UCSD-AML1 (cell line): ENCODE measurements around the gene METTL6.
"Not testable (repeated sequence)": the region's sequence is repeated elsewhere in the genome, so short reads cannot be mapped to it uniquely, and the experiment has no call there.

Experiments used
- DNase-seq: peaks from one replicate; lab custom pipeline; 2025; ENCODE audit not compliant: unreplicated experiment; lab: John Stamatoyannopoulos, UW

The METTL6 gene

DNA sequence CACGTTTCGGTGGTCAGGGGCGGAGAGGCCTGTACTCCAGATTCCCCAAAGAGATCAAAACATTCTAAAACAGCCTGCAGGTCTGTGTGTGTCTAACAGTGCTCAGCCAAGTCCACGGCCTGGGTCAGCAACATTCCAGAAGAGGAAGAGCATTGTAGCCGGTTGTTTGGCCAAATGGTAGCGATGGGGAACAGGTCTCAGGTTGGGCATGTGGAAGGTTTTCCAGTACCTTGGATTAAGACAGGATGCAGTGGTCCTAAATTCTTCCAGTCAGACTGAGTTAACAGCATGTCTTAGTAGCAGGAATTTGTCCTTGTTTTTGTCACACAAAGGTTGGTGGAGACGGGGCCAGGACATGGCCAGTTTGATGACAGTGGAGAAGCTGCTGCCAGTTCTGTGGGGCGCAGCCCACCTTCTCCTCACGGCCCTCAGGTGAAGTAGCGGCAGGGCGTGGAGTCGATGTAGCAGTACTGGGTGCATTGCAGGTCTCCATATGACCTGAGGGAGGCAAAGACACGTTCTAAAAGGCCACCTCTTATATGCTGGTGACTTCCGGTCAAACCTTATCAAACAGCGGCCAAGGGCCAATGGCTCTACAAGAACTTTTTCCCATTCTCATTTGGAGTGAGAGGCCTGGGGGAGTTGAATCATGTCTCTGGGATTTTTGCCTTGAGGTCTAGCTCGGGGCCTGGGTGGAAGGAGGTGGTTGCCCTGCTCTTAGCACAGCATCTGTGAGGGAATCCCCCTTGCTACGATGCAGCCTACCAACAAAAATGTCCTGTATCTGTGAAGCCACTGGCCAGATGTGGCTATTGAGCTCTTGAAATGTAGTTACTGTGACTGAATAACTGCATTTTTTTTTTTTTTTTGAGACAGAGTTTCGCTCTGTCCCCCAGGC, 24.1 kb upstream of the METTL6 start:
- no peak for DNase-seq

- DNase-seq, result no peak
Observed at GRCh38 chr3:15450438-15451215, 23.3 kb upstream of the METTL6 start.

DNA sequence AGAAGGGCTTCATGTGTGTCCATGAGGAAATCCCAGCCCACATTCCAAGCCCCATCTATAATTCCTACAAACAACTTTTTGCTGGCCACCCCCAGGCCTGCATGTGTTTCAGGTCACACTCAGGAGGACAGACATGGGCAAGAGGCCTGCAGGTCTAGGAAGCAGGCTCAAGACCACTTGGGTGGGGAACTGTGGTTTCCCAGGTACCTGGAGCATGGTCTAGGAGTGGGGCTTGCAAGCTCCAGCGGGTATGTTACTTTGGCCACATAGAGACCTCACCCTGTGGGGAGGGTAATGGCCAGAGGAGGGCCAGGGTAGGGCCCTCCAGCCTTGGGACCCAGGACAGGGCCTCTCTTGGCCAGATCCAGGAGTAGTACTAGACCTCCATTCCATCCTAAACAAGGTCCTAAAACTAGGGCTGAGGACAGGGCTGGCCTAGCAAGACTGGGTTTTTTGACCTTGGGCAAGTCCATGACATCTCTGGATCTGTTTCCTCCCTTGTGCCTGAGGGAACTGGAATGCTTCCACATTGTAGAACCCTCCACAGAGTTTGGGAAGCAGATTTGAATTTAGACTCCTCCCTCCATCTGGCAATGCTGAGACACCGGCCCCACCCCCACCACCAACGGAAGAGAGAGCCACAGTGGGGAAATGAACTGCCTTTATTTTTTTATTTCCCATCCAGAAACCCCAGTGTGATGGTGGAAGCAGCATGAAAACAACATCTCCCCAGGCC, 22.3 kb upstream of the METTL6 start:
- no peak for DNase-seq

GRCh38 chr3:15443826-15444524, 16.6 kb upstream of the METTL6 start:
- DNase-seq, result no peak

GRCh38 chr3:15440891-15441290, 13.5 kb upstream of the METTL6 start:
- no peak for DNase-seq

DNA sequence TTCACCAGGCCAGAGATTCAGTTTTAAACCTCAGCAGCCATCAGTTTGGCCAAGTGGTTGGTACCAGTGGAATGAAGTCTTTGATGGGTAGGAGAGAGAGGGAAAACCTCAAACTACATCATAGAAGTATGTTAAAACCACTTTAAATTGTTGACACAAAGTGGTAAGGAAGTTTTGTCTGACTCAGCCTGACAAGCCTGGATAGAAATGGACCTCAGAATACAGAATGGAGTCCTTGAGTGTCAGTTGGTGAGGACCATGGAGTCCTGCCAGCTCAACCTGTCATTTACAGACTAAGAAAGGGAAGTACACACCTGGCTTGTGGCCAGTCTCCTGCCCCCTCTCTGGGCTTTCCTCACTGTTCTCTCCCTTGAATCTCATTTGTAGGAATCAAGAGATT, 12.1 kb upstream of the METTL6 start:
- DNase-seq, result no peak

DNA sequence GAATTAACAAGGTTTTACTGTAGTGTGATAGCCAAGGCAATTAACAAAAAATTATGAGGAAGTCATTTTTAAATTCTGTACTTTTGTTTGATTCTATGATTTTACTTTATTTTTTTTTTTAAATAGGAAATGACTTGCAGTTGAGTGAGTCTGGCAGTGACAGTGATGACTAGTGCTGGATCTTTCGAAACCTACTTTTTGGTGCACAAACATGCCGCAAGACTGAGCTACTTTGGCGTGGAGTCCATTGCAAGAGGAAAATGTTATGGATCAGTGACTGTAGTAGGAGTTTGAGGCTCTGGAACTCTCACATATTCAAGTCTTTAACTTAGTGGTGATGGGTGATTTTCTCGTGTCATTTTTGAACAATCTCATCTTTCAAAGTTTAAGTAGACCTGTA, 11.6 kb upstream of the METTL6 start:
- no peak for DNase-seq

- no peak for DNase-seq
Observed at GRCh38 chr3:15436246-15436645, 8.9 kb upstream of the METTL6 start.

DNA sequence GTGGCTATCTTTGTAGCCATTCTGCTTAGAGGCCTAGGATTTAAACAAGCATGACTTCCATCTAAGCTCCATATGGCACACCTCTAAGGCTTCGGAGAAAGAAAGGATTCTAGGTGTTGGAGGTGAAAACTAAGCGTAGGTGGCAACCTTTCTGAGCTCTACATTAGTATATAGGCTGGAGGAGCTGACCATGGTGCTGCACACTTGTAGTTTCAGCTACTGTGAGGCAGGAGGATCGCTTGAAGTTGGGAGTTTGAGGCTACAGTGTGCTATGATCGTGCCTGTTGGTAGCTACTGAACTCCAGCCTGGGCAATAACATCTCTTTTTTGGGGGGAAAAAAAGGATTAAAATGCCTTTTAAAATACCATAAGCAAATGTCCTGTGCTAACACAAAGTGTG, 7.4 kb upstream of the METTL6 start:
- DNase-seq, result no peak

DNA sequence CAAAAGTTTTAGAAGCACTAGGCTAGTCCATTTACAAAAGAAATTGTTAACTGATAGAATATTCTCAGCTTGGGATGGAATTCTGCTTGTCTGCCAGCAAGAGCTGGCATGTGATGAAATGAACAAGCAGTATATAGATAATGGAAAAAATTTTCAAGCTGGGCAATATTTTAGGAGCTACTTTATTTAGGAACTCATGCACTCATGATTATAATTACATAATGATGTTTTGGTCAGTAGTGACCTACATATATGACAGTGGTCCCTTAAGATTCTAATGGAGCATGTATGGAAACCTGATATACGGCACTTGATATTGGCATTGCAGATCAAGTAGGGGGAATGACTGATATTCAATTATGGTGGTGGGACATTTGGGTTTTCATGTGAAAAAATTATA, 6.2 kb upstream of the METTL6 start:
- DNase-seq, result no peak

DNA sequence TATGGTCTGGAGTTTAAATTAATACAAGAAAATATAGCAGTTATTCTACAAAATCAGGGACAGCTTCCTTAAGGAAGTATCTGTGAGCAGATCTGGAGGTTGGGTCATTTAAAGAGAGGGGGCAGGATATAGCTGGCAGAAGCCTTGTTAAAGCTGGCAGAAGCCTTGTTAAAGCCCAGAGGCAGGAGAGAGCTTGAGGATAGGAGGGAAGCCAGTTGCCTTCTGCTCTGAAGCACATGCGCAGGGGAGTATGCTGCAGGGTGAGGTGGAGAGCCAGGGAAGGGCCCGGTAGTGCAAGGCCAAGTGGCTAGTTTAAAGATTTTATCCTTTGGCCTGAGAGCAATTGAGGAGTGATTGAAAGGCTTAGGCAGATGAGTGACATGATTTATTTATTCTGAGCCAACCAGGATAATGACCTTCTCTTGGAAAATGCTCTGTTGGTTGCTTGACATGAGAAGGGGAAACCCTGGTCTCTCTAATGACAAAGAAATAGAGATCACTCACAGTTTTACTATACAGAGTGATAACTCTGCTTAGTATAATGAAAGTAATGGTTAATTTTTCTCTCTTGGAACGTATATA, 4.0 kb upstream of the METTL6 start:
- DNase-seq, result no peak

- DNase-seq, result no peak
Observed at GRCh38 chr3:15430624-15431023, 3.3 kb upstream of the METTL6 start.

- no peak for DNase-seq
Observed at GRCh38 chr3:15429080-15429479, 1.7 kb upstream of the METTL6 start.

GRCh38 chr3:15428539-15428938, 1.2 kb upstream of the METTL6 start:
- no peak for DNase-seq

- DNase-seq, result no peak
Observed at GRCh38 chr3:15427981-15428380, 637 bp upstream of the METTL6 start.

GRCh38 chr3:15426579-15427118, 695 bp downstream of the METTL6 start:
- DNase-seq, result no peak

GRCh38 chr3:15420871-15421270, 6.5 kb downstream of the METTL6 start:
- no peak for DNase-seq

DNA sequence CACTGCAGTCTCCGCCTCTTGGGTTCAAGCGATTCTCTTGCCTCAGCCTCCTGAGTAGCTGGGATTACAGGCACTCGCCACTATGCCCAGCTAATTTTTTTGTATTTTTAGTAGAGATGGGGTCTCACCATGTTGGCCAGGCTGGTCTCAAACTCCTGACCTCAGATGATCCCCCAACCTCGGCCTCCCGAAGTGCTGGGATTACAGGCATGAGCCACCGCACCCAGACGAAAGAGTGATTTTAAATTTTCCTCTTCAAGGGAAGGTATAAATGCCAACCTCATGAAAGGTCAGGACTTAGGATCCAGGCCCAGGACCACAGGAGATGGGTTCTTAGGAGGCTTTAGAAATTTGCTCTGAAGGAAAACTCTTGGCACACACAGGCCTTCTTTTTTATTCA, 16.4 kb downstream of the METTL6 start:
- DNase-seq, result not testable (repeated sequence)

DNA sequence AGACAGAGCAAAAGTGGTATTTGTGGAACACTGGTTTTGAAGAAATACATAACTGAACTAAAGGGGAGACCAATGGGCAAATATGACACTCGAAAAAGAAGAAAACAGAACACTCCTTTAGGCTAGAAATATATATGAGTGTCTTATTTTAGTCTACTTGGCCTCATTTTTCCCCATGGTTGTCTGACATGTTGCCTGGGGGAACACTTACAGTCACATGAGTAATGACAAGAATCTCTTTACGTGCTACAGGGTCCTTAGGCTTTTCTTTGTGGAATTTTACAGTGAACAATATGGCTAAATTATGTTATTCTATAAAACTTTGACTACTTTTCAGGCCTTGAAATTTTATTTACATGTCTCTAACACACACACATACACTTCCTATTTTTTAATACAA, 17.6 kb downstream of the METTL6 start:
- DNase-seq, result no peak

GRCh38 chr3:15409239-15409638, 18.1 kb downstream of the METTL6 start:
- DNase-seq, result no peak
